Measurements from ENCODE around the gene TCF7L1.
A peak's percentile ranks its signal among the peaks of the same experiment; 100 is the strongest.

TCF7L1 gene

DNA sequence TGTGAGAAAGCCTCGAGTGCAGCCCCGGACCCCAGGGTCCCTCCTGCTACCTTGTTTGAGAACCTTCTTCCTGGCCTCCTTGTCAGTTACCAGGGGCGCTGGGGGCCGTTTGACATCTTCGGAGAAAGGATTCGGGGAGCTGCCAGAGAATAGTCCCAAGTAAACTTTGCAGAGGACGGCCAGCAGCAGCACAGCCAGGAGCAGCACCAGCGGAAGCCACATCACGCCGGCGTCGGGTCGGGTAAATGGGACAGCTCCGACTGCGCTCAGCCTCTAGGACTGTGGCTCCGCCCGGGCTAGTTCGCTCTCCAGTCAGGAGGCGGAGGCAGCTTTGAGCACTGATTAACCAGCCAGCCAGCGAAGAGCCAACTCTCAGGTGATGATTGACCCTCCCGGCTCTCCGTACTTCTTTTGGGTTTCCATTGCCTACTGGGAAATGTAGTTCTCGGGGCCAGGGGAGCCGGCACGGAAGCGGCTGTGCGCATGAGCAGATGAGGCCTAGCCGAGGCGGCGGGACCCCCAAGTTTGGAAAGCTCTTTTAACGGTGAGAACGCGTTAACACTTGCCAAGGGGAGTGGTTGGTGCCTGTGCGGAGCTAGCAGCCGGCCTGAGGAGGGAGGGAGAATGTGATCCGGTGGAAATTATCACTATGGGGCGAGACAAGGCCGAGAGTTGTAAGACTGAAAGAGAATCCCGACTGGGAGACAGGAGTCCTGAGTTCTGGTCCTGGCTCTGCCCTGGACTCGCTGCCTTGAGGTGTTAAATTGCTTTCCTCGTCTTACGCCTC is 221.3 kb downstream of the TCF7L1 start, which contains the start of the genes ELMOD3 and RETSAT:
TSS of gene ELMOD3 (plus strand) at position 484 of the 787 bp plus-strand sequence. CDS start 2,430 bp downstream, outside the sequence.
TSS of gene RETSAT (minus strand) at position 243 of the 787 bp plus-strand sequence. CDS start at position 222, 21 bp downstream.
- TF ChIP-seq CEBPB (IDR thresholded peaks at IDR 0.05) (no peak), YY1 (IDR thresholded peaks at IDR 0.05; ENCODE audit: low read depth) (0 out of 2 replicates have a peak, but pooled peaks have one; percentile 51), EGR1 (IDR thresholded peaks at IDR 0.05) (peak; percentile 6; the same call in 1 of the 2 replicates), FOXM1 (IDR thresholded peaks at IDR 0.05; ENCODE audit: borderline replicate concordance, low read depth) (0 out of 2 replicates have a peak, but pooled peaks have one; percentile 38), CREB1 (IDR thresholded peaks at IDR 0.05; ENCODE audit: low read depth) (no peak), NFIC (IDR thresholded peaks at IDR 0.05) (peak; percentile 65), TEAD4 (IDR thresholded peaks at IDR 0.05) (0 out of 2 replicates have a peak, but pooled peaks have one; percentile 22), TAF1 (IDR thresholded peaks at IDR 0.05; ENCODE audit: low read depth) (peak; percentile 98), RAD21 (IDR thresholded peaks at IDR 0.05; ENCODE audit: low read depth) (peak; percentile 7; the same call in 1 of the 2 replicates), ZBTB7A (IDR thresholded peaks at IDR 0.05; ENCODE audit: low read depth) (peak; percentile 48; the same call in 1 of the 2 replicates), EP300 (IDR thresholded peaks at IDR 0.05; ENCODE audit: borderline replicate concordance) (no peak), TCF12 (IDR thresholded peaks at IDR 0.05; ENCODE audit: low read depth) (peak; percentile 57; the same call in 1 of the 2 replicates)
- TF ChIP-seq, protein P1, sequence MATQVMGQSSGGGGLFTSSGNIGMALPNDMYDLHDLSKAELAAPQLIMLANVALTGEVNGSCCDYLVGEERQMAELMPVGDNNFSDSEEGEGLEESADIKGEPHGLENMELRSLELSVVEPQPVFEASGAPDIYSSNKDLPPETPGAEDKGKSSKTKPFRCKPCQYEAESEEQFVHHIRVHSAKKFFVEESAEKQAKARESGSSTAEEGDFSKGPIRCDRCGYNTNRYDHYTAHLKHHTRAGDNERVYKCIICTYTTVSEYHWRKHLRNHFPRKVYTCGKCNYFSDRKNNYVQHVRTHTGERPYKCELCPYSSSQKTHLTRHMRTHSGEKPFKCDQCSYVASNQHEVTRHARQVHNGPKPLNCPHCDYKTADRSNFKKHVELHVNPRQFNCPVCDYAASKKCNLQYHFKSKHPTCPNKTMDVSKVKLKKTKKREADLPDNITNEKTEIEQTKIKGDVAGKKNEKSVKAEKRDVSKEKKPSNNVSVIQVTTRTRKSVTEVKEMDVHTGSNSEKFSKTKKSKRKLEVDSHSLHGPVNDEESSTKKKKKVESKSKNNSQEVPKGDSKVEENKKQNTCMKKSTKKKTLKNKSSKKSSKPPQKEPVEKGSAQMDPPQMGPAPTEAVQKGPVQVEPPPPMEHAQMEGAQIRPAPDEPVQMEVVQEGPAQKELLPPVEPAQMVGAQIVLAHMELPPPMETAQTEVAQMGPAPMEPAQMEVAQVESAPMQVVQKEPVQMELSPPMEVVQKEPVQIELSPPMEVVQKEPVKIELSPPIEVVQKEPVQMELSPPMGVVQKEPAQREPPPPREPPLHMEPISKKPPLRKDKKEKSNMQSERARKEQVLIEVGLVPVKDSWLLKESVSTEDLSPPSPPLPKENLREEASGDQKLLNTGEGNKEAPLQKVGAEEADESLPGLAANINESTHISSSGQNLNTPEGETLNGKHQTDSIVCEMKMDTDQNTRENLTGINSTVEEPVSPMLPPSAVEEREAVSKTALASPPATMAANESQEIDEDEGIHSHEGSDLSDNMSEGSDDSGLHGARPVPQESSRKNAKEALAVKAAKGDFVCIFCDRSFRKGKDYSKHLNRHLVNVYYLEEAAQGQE (IDR thresholded peaks at IDR 0.05; ENCODE audit: low read depth): peak; percentile 48; the same call in 1 of the 2 replicates
- TF ChIP-seq, protein P2, sequence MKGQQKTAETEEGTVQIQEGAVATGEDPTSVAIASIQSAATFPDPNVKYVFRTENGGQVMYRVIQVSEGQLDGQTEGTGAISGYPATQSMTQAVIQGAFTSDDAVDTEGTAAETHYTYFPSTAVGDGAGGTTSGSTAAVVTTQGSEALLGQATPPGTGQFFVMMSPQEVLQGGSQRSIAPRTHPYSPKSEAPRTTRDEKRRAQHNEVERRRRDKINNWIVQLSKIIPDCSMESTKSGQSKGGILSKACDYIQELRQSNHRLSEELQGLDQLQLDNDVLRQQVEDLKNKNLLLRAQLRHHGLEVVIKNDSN (IDR thresholded peaks at IDR 0.05): peak; percentile 25
- TF ChIP-seq, protein P3, sequence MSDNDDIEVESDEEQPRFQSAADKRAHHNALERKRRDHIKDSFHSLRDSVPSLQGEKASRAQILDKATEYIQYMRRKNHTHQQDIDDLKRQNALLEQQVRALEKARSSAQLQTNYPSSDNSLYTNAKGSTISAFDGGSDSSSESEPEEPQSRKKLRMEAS (IDR thresholded peaks at IDR 0.05): peak; percentile 66

DNA sequence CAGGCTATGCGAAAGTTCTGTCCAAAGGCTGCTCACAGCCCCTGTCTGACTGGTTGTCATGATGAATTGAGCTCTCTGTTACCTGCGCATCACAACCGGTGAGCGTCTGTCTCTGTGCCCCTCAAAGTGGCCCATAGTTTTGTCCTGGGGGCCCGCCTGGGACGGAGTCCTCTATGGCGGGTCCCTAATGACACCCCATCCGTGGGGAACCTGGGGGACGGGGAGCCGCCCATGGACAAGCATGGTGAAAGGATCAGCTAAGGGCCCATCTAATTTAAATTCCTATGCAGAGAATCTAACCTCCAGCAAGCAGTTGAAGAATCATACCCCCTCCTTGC is 221.8 kb downstream of the TCF7L1 start:
- TF ChIP-seq FOXM1 (IDR thresholded peaks at IDR 0.05; ENCODE audit: borderline replicate concordance, low read depth) (no peak), TAF1 (IDR thresholded peaks at IDR 0.05; ENCODE audit: low read depth) (no peak), CREB1 (IDR thresholded peaks at IDR 0.05; ENCODE audit: low read depth) (no peak), TCF12 (IDR thresholded peaks at IDR 0.05; ENCODE audit: low read depth) (no peak), EGR1 (IDR thresholded peaks at IDR 0.05) (no peak), RAD21 (IDR thresholded peaks at IDR 0.05; ENCODE audit: low read depth) (no peak), CEBPB (IDR thresholded peaks at IDR 0.05) (no peak), ZBTB7A (IDR thresholded peaks at IDR 0.05; ENCODE audit: low read depth) (no peak), NFIC (IDR thresholded peaks at IDR 0.05) (no peak), EP300 (IDR thresholded peaks at IDR 0.05; ENCODE audit: borderline replicate concordance) (no peak), YY1 (IDR thresholded peaks at IDR 0.05; ENCODE audit: low read depth) (no peak), TEAD4 (IDR thresholded peaks at IDR 0.05) (no peak)
- TF ChIP-seq, protein P2 (IDR thresholded peaks at IDR 0.05): no peak
- TF ChIP-seq, protein P1 (IDR thresholded peaks at IDR 0.05; ENCODE audit: low read depth): no peak
- TF ChIP-seq, protein P3 (IDR thresholded peaks at IDR 0.05): no peak

DNA sequence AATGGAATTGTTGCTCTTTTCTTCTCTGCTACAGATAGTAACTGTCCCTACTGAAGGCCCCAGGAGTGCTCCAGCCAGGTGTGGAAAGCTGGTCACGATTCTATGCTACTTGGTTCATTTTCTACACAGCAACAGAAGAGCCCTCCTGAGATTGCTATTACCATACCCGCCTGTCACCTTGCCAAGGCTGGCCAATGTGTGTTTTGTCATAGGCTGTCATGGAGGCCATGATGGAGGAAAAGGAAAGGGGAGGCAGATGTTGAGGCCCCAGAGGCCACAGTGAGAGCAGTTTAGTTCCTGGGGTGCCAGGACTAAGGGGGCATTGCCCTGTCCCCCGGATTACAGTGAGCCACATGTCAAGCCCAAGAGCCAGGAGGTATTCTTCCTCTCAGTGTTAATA is 222.3 kb downstream of the TCF7L1 start:
- no peak for TF ChIP-seq ZBTB7A (IDR thresholded peaks at IDR 0.05; ENCODE audit: low read depth)

DNA sequence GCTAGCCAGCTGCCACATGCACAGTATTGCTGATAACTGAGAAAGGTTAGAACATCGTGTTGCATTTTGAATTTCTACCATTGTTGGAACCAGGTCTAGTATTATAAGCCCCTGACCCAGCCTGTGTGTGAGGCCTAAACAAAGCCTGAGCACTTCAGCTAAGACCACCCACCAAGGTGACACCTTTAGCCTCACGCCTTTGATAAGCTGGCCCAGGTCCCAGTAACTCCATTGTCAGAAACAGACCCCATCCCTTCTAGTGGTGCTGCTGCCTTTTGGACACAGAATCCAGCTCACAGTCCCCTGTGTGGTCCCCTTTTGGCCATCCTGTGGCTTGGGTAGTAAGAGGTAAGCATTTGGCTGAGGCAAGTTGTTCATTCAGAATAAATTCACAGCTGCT is 223.0 kb downstream of the TCF7L1 start:
- TF ChIP-seq TEAD4 (IDR thresholded peaks at IDR 0.05) (no peak), CEBPB (IDR thresholded peaks at IDR 0.05) (no peak), TAF1 (IDR thresholded peaks at IDR 0.05; ENCODE audit: low read depth) (no peak)
- TF ChIP-seq, protein P2 (IDR thresholded peaks at IDR 0.05): no peak

DNA sequence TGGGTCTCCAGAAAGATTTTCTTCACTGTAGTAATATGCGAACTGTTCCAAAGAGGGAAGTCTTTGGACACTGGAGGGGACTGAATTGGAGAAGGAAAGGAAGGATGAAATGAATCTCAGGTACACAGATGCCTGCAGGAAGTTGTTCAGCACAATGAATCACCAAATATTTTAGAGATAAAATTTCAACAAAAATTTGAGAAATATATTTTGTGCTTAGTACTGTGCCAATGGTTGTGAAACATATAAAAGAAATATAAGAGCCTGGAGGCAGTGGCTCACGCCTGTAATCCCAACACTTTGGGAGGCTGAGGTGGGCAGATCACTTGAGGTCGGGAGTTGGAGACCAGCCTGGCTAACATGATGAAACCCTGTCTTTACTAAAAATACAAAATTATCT is 224.5 kb downstream of the TCF7L1 start:
- TF ChIP-seq YY1 (IDR thresholded peaks at IDR 0.05; ENCODE audit: low read depth): no peak
